ENCODE results near the gene UGT1A4. TPM values are rescaled to one million over a fixed set of nuclear protein-coding genes. Genes with fewer than 3 reads are reported as not detected.
A peak's percentile ranks its signal among the peaks of the same experiment; 100 is the strongest.

The UGT1A4 gene
- total RNA-seq, 4 donors from 2014 or later: 7.5 to 12.9 (median 12.3) TPM; not detected in 1

- Histone ChIP-seq H3K27me3 (no peaks in the 10 kb centered on the region), H3K36me3 (no peaks in the 10 kb centered on the region), H3K27ac (no peak overlapping the region), H3K4me1 (no peaks in the 10 kb centered on the region), H3K9me3 (no peaks in the 10 kb centered on the region), H3K4me3 (no peak overlapping the region)
- TF ChIP-seq POLR2A (IDR thresholded peaks at IDR 0.05): no peak
- DNase-seq: peak in 1 of 3 donors; percentile 35
Measured at GRCh38 chr2:233795735-233796171, 77.2 kb downstream of the UGT1A4 start.

GRCh38 chr2:233796254-233796653, 77.7 kb downstream of the UGT1A4 start:
- no peaks in the 10 kb centered on the region for H3K4me1 ChIP-seq
- DNase-seq: peak in 1 of 3 donors; percentile 16
- H3K36me3 ChIP-seq: no peaks in the 10 kb centered on the region
- no peak overlapping the region for H3K4me3 ChIP-seq
- H3K27ac ChIP-seq: no peak overlapping the region
- TF ChIP-seq CTCF (IDR thresholded peaks at IDR 0.05) (no peak), POLR2A (IDR thresholded peaks at IDR 0.05) (no peak)
- no peaks in the 10 kb centered on the region for H3K27me3 ChIP-seq
- no peaks in the 10 kb centered on the region for H3K9me3 ChIP-seq

GRCh38 chr2:233798335-233799086, 80.0 kb downstream of the UGT1A4 start:
- DNase-seq: peak in 1 of 3 donors; percentile 26
- no peak overlapping the region for H3K27ac ChIP-seq
- H3K36me3 ChIP-seq: no peaks in the 10 kb centered on the region
- no peak for TF ChIP-seq POLR2A (IDR thresholded peaks at IDR 0.05)
- no peak for TF ChIP-seq CTCF (IDR thresholded peaks at IDR 0.05)
- no peaks in the 10 kb centered on the region for H3K9me3 ChIP-seq
- no peak overlapping the region for H3K4me3 ChIP-seq
- no peaks in the 10 kb centered on the region for H3K27me3 ChIP-seq
- no peaks in the 10 kb centered on the region for H3K4me1 ChIP-seq

GRCh38 chr2:233799087-233799665, 80.6 kb downstream of the UGT1A4 start:
- no peaks in the 10 kb centered on the region for H3K27me3 ChIP-seq

GRCh38 chr2:233799716-233800115, 81.2 kb downstream of the UGT1A4 start:
- no peaks in the 10 kb centered on the region for H3K9me3 ChIP-seq
- no peaks in the 10 kb centered on the region for H3K4me1 ChIP-seq
- no peaks in the 10 kb centered on the region for H3K36me3 ChIP-seq
- H3K4me3 ChIP-seq: no peak overlapping the region
- H3K27ac ChIP-seq: no peak overlapping the region
- TF ChIP-seq POLR2A (IDR thresholded peaks at IDR 0.05) (no peak), CTCF (IDR thresholded peaks at IDR 0.05) (no peak)
- no peaks in the 10 kb centered on the region for H3K27me3 ChIP-seq
- DNase-seq: no peak

More at GRCh38 chr2:233799087-233799665, 80.6 kb downstream of the UGT1A4 start:
- Histone ChIP-seq H3K36me3 (no peaks in the 10 kb centered on the region), H3K27ac (no peak overlapping the region), H3K9me3 (no peaks in the 10 kb centered on the region), H3K4me3 (no peak overlapping the region), H3K4me1 (no peaks in the 10 kb centered on the region)
- TF ChIP-seq POLR2A (IDR thresholded peaks at IDR 0.05): no peak
- TF ChIP-seq CTCF (IDR thresholded peaks at IDR 0.05): no peak
- DNase-seq: peak in 1 of 3 donors; percentile 20

- no peak for TF ChIP-seq CTCF (IDR thresholded peaks at IDR 0.05)
- Histone ChIP-seq H3K9me3 (no peaks in the 10 kb centered on the region), H3K36me3 (no peaks in the 10 kb centered on the region), H3K4me3 (no peak overlapping the region), H3K4me1 (no peaks in the 10 kb centered on the region), H3K27me3 (no peaks in the 10 kb centered on the region), H3K27ac (no peak overlapping the region)
- DNase-seq: no peak
Measured at GRCh38 chr2:233800208-233800607, 81.7 kb downstream of the UGT1A4 start.

Data from Peyer's patch (tissue), 4 donors.